IMR-90 (cell line): ENCODE measurements around the gene TOR2A. TPM values are rescaled to one million over a fixed set of nuclear protein-coding genes. Genes with fewer than 3 reads are reported as not detected.

Experiments
- ATAC-seq: fragments of 200-7000 bp; cut with Tn5 transposase; 2 replicates; pipeline ENCODE4 v1.9.1; 2020; ENCODE audit warnings: low read depth, mild to moderate bottlenecking, moderate library complexity
- BruUV-seq: library from RNA; stranded (reverse); fragments of 400-500 nt; replicated peaks from 2 replicates; lab custom pipeline; 2021; lab: Mats Ljungman, UMichigan
- CTCF ChIA-PET: fragments of 300-600 bp; formaldehyde crosslinking; extraction: SDS; loops from one replicate; lab custom pipeline; 2021; ENCODE audit warnings: antibody characterized with exemption; lab: Yijun Ruan, JAX
- POLR2A ChIA-PET: fragments of 300-600 bp; sonication (Branson Sonifier 250); formaldehyde crosslinking; loops from one replicate; lab custom pipeline; 2022; ENCODE audit warnings: antibody characterized with exemption; ENCODE audit not compliant: unreplicated experiment; lab: Charles Lee
- DNase-seq: peaks from one replicate; pipeline ENCODE4 v3.0.0; 2013
- H2AFZ ChIP-seq: replicated peaks from 2 replicates; pipeline ENCODE3; 2013; ENCODE audit warnings: low read length, mild to moderate bottlenecking; ENCODE audit not compliant: poor library complexity
- H2AK5ac ChIP-seq: 2 replicates; pipeline ENCODE4 v1.6.1; 2013; ENCODE audit warnings: low read depth, low read length, inconsistent platforms
- H2AK9ac ChIP-seq: replicated peaks from 2 replicates; pipeline ENCODE3; 2013; ENCODE audit warnings: mild to moderate bottlenecking, low read depth, low read length, moderate library complexity; ENCODE audit not compliant: poor library complexity
- H2BK120ac ChIP-seq: 2 replicates; pipeline ENCODE4 v1.6.1; 2013; ENCODE audit warnings: low read depth, low read length, inconsistent platforms
- H2BK15ac ChIP-seq: 3 replicates; pipeline ENCODE4 v1.6.1; 2013; ENCODE audit warnings: low read depth, low read length, inconsistent platforms
- H2BK20ac ChIP-seq: 2 replicates; pipeline ENCODE4 v1.6.1; 2013; ENCODE audit warnings: low read depth, mild to moderate bottlenecking, inconsistent platforms, low read length, moderate library complexity
- H2BK5ac ChIP-seq: 2 replicates; pipeline ENCODE4 v1.6.1; 2013; ENCODE audit warnings: mild to moderate bottlenecking, low read depth, low read length, inconsistent platforms; ENCODE audit not compliant: poor library complexity, severe bottlenecking
- H3K14ac ChIP-seq: replicated peaks from 2 replicates; pipeline ENCODE4 v1.6.1; 2013; ENCODE audit warnings: low read depth, low read length, inconsistent platforms
- H3K18ac ChIP-seq: 2 replicates; pipeline ENCODE4 v1.6.1; 2013; ENCODE audit warnings: low read depth, low read length, control low read depth
- H3K23ac ChIP-seq: 2 replicates; pipeline ENCODE4 v1.6.1; 2013; ENCODE audit warnings: low read depth, low read length, inconsistent platforms
- H3K27ac ChIP-seq: 2 replicates; pipeline ENCODE4 v1.5.1; 2013; ENCODE audit warnings: mild to moderate bottlenecking, control low read depth, low read length; ENCODE audit not compliant: insufficient read depth
- H3K27me3 ChIP-seq: 2 replicates; pipeline ENCODE4 v1.6.1; 2013; ENCODE audit warnings: low read length; ENCODE audit not compliant: control insufficient read depth, insufficient read depth
- H3K36me3 ChIP-seq: 2 replicates; pipeline ENCODE4 v1.6.1; 2013; ENCODE audit warnings: low read length, mixed read lengths; ENCODE audit not compliant: control insufficient read depth, insufficient read depth
- H3K4ac ChIP-seq: 2 replicates; pipeline ENCODE4 v1.6.1; 2013; ENCODE audit warnings: low read depth, low read length, inconsistent platforms
- H3K4me1 ChIP-seq: 2 replicates; pipeline ENCODE4 v1.6.1; 2013; ENCODE audit warnings: low read length, mixed read lengths; ENCODE audit not compliant: control insufficient read depth, insufficient read depth
- H3K4me2 ChIP-seq: 2 replicates; pipeline ENCODE4 v1.6.1; 2013; ENCODE audit warnings: low read depth, mild to moderate bottlenecking, control low read depth, low read length, moderate library complexity
- H3K4me3 ChIP-seq: 2 replicates; pipeline ENCODE4 v1.5.1; 2013; ENCODE audit warnings: low read depth, mild to moderate bottlenecking, control low read depth, low read length, moderate library complexity; ENCODE audit not compliant: insufficient read depth
- H3K56ac ChIP-seq: 2 replicates; pipeline ENCODE4 v1.6.1; 2013; ENCODE audit warnings: low read length, inconsistent platforms; ENCODE audit not compliant: insufficient read depth; ENCODE audit errors: extremely low read depth
- H3K79me1 ChIP-seq, 2 experiments: 2 replicates each; pipeline ENCODE4 v1.6.1; 2013; ENCODE audit warnings: low read length in 2 of 2, inconsistent platforms in 1 of 2, low read depth in 1 of 2
- H3K9ac ChIP-seq: 2 replicates; pipeline ENCODE4 v1.6.1; 2013; ENCODE audit warnings: low read depth, low read length, control low read depth
- H3K9me1 ChIP-seq: 2 replicates; pipeline ENCODE4 v1.6.1; 2013; ENCODE audit warnings: low read length, inconsistent platforms; ENCODE audit not compliant: insufficient read depth
- H3K9me3 ChIP-seq: 2 replicates; pipeline ENCODE4 v1.6.1; 2013; ENCODE audit warnings: low read length; ENCODE audit not compliant: control insufficient read depth, insufficient read depth
- H4K20me1 ChIP-seq: 2 replicates; pipeline ENCODE4 v1.6.1; 2013; ENCODE audit warnings: low read length, inconsistent platforms; ENCODE audit not compliant: insufficient read depth
- H4K5ac ChIP-seq: 2 replicates; pipeline ENCODE4 v1.6.1; 2013; ENCODE audit warnings: mild to moderate bottlenecking, low read depth, low read length, control low read depth
- H4K8ac ChIP-seq, 2 experiments: 2 replicates each; pipeline ENCODE4 v1.6.1; 2013; ENCODE audit warnings: low read depth in 2 of 2, low read length in 2 of 2, control low read depth in 1 of 2, inconsistent platforms in 1 of 2
- H4K91ac ChIP-seq: 2 replicates; pipeline ENCODE4 v1.6.1; 2013; ENCODE audit warnings: low read depth, low read length, inconsistent platforms; ENCODE audit not compliant: insufficient read depth
- BHLHE40 ChIP-seq: fragments of 150-350 bp; IDR thresholded peaks from 2 replicates; pipeline ENCODE4 v1.6.1; 2016; ENCODE audit warnings: mild to moderate bottlenecking, low read depth, low read length
- CEBPB ChIP-seq: IDR thresholded peaks from 2 replicates; pipeline ENCODE4 v1.6.1; 2012; ENCODE audit warnings: low read depth, low read length, improper control_type of control experiment
- CHD1 ChIP-seq: IDR thresholded peaks from 2 replicates; pipeline ENCODE4 v1.6.1; 2012; ENCODE audit warnings: low read depth, low read length, improper control_type of control experiment
- CTCF ChIP-seq: conservative IDR thresholded peaks from 2 replicates; pipeline ENCODE4 v1.5.1; 2012; ENCODE audit warnings: mild to moderate bottlenecking, low read depth, low read length, improper control_type of control experiment
- ELK1 ChIP-seq: fragments of 150-350 bp; IDR thresholded peaks from 2 replicates; pipeline ENCODE4 v1.6.1; 2016; ENCODE audit warnings: low read depth, mild to moderate bottlenecking, low read length, moderate library complexity, borderline replicate concordance
- FOS ChIP-seq: fragments of 150-350 bp; IDR thresholded peaks from 2 replicates; pipeline ENCODE4 v1.6.1; 2016; ENCODE audit warnings: low read depth, low read length
- MAFK ChIP-seq: IDR thresholded peaks from 2 replicates; pipeline ENCODE4 v1.6.1; 2012; ENCODE audit warnings: low read depth, low read length, improper control_type of control experiment
- MXI1 ChIP-seq: IDR thresholded peaks from 2 replicates; pipeline ENCODE4 v1.6.1; 2012; ENCODE audit warnings: low read depth, mild to moderate bottlenecking, low read length, moderate library complexity, borderline replicate concordance
- NFE2L2 ChIP-seq: fragments of 150-350 bp; IDR thresholded peaks from 2 replicates; pipeline ENCODE4 v1.6.1; 2016; ENCODE audit warnings: low read depth, mild to moderate bottlenecking, low read length
- POLR2A ChIP-seq: IDR thresholded peaks from 2 replicates; pipeline ENCODE4 v1.6.1; 2012; ENCODE audit warnings: mild to moderate bottlenecking, low read depth, low read length
- RAD21 ChIP-seq: IDR thresholded peaks from 2 replicates; pipeline ENCODE4 v1.6.1; 2012; ENCODE audit warnings: low read length, improper control_type of control experiment
- RCOR1 ChIP-seq: IDR thresholded peaks from 2 replicates; pipeline ENCODE4 v1.6.1; 2012; ENCODE audit warnings: mild to moderate bottlenecking, low read length, improper control_type of control experiment; ENCODE audit not compliant: insufficient replicate concordance
- RFX5 ChIP-seq: IDR thresholded peaks from 2 replicates; pipeline ENCODE4 v1.8.0; 2012; ENCODE audit warnings: low read depth, mild to moderate bottlenecking, low read length, moderate library complexity
- SMC3 ChIP-seq: fragments of 150-350 bp; IDR thresholded peaks from 2 replicates; pipeline ENCODE4 v1.6.1; 2016; ENCODE audit warnings: low read depth, mild to moderate bottlenecking, antibody characterized with exemption, low read length, moderate library complexity
- USF2 ChIP-seq: fragments of 150-350 bp; IDR thresholded peaks from 2 replicates; pipeline ENCODE4 v1.6.1; 2017; ENCODE audit warnings: mild to moderate bottlenecking, antibody characterized with exemption, low read length, low read depth
- WGBS, 2 experiments: methylation state at CpG; one replicate each; pipeline versions ENCODE4 v1.1.5 to v1.1.7; 2013; ENCODE audit warnings: missing lambda C conversion rate in 2 of 2; ENCODE audit not compliant: insufficient read length in 1 of 2; ENCODE audit errors: extremely low coverage in 2 of 2; 5-methylcytosine and 5-hydroxymethylcytosine counted together
- dilution Hi-C: fragments of 300-500 bp; cut with HindIII; formaldehyde crosslinking; loops from one replicate; pipeline ENCODE4 v1.14.3; 2018; ENCODE audit warnings: low sequenced_read_pairs; ENCODE audit not compliant: unreplicated experiment
- in situ Hi-C: fragments of 300-500 bp; cut with MboI; formaldehyde crosslinking; loops from 3 replicates; pipeline ENCODE4 v1.14.3; 2019; ENCODE audit warnings: low sequenced_read_pairs, inconsistent platforms, mixed read lengths
- intact Hi-C: fragments of 100-400 bp; cut with micrococcal nuclease; formaldehyde crosslinking; loops from 2 replicates; pipeline ENCODE4 v1.10.0; 2022
- polyA plus RNA-seq, 3 experiments: library from polyadenylated mRNA; depleted of rRNA; stranded (reverse); fragments of >200 nt; gene quantifications; 2 replicates each; pipeline ENCODE4 v1.2.3, GENCODE V29; 2012; ENCODE audit warnings: low replicate concordance in 1 of 3
- total RNA-seq: library from RNA; depleted of rRNA; stranded (reverse); fragments of >200 nt; gene quantifications from 2 replicates; pipeline ENCODE4 v1.2.3, GENCODE V29; 2012

The TOR2A gene
- total and polyA plus RNA-seq, 2 of the 4 experiments (the other 2 are of a cell fraction), result 0.90 to 12.5 TPM

GRCh38 chr9:127686461-127687393 lies 48.4 kb downstream of the TOR2A start:
- CTCF ChIA-PET, result no interaction called here
- Histone ChIP-seq H2AK5ac (no peak overlapping the region), H3K36me3 (peaks cover 57% of the 10 kb centered on the region), H2AFZ (no peak overlapping the region), H2BK120ac (no peak overlapping the region), H4K91ac (no peak overlapping the region), H3K79me1 (no peaks in the 10 kb centered on the region), H2AK9ac (no peak overlapping the region), H3K27me3 (no peaks in the 10 kb centered on the region), H3K9ac (no peak overlapping the region), H2BK5ac (no peak overlapping the region), H4K5ac (no peak overlapping the region), H2BK20ac (no peak overlapping the region), H4K8ac (no peak overlapping the region), H3K4ac (no peak overlapping the region), H3K4me1 (peaks cover 11% of the 10 kb centered on the region), H4K20me1 (no peaks in the 10 kb centered on the region), H3K56ac (no peak overlapping the region), H3K4me2 (no peak overlapping the region), H3K14ac (no peak overlapping the region), H2BK15ac (no peak overlapping the region), H3K4me3 (no peak overlapping the region), H3K9me1 (peaks cover 19% of the 10 kb centered on the region), H3K9me3 (no peaks in the 10 kb centered on the region), H3K27ac (no peak overlapping the region), H3K23ac (no peak overlapping the region), H3K18ac (no peak overlapping the region)
- no peak for DNase-seq
- 83% methylated on average over 5 of the region's 6 CpGs; no CpG with 5 or more reads in 1 of the 2 experiments for WGBS, 2 experiments
- dilution Hi-C loops (no loop called here), in situ Hi-C loops (no loop called here), intact Hi-C loops (no loop called here)
- ATAC-seq, result no peak
- no TSS peak for BruUV-seq
- POLR2A ChIA-PET, result no interaction called here
- TF ChIP-seq BHLHE40, result no peak
- no peak for TF ChIP-seq SMC3
- no peak for TF ChIP-seq POLR2A
- TF ChIP-seq ELK1, result no peak
- TF ChIP-seq RFX5, result no peak
- no peak for TF ChIP-seq FOS
- TF ChIP-seq MXI1, result no peak
- no peak for TF ChIP-seq CTCF
- TF ChIP-seq CHD1, result no peak
- TF ChIP-seq RCOR1, result no peak
- no peak for TF ChIP-seq RAD21
- TF ChIP-seq CEBPB, result no peak
- TF ChIP-seq MAFK, result no peak
- no peak for TF ChIP-seq USF2
- TF ChIP-seq NFE2L2, result no peak
